HG03280 (cell line): ENCODE results near the gene GPRC5A.

Experiments
- ATAC-seq: cut with Tn5 transposase; IDR thresholded peaks from one replicate; pipeline ENCODE4 v1.9.1; 2021; ENCODE audit warnings: mild to moderate bottlenecking, moderate library complexity; ENCODE audit not compliant: unreplicated experiment

Gene GPRC5A

GRCh38 chr12:12909228-12909994 lies 18.0 kb downstream of the GPRC5A start:
- ATAC-seq: no peak

- no peak for ATAC-seq
These were observed 18.6 kb downstream of the GPRC5A start for GRCh38 chr12:12909995-12910420.

- ATAC-seq: no peak
These were observed 21.3 kb downstream of the GPRC5A start for GRCh38 chr12:12912711-12913110.

- ATAC-seq: no peak
These were observed 24.3 kb downstream of the GPRC5A start for GRCh38 chr12:12915656-12916055.

- ATAC-seq: peak; percentile 91
These were observed 25.0 kb downstream of the GPRC5A start for GRCh38 chr12:12916135-12916944.

GRCh38 chr12:12917517-12917916 lies 26.2 kb downstream of the GPRC5A start:
- ATAC-seq: no peak

GRCh38 chr12:12918781-12919389 lies 27.5 kb downstream of the GPRC5A start:
- ATAC-seq: no peak

GRCh38 chr12:12919666-12920435 lies 28.5 kb downstream of the GPRC5A start:
- ATAC-seq: no peak

GRCh38 chr12:12922191-12922616 lies 30.8 kb downstream of the GPRC5A start:
- no peak for ATAC-seq

- no peak for ATAC-seq
These were observed 31.6 kb downstream of the GPRC5A start for GRCh38 chr12:12922978-12923377.

- no peak for ATAC-seq
These were observed 32.8 kb downstream of the GPRC5A start for GRCh38 chr12:12924169-12924568.

- ATAC-seq: no peak
These were observed 34.0 kb downstream of the GPRC5A start for GRCh38 chr12:12925388-12925787.

GRCh38 chr12:12926571-12927071 lies 35.3 kb downstream of the GPRC5A start:
- no peak for ATAC-seq

GRCh38 chr12:12927211-12928079 lies 36.1 kb downstream of the GPRC5A start:
- no peak for ATAC-seq

GRCh38 chr12:12929696-12930095 lies 38.3 kb downstream of the GPRC5A start:
- ATAC-seq: no peak

GRCh38 chr12:12930633-12931219 lies 39.4 kb downstream of the GPRC5A start:
- no peak for ATAC-seq

- no peak for ATAC-seq
These were observed 42.4 kb downstream of the GPRC5A start for GRCh38 chr12:12933742-12934141.

- no peak for ATAC-seq
These were observed 43.2 kb downstream of the GPRC5A start for GRCh38 chr12:12934556-12934955.

- no peak for ATAC-seq
These were observed 45.7 kb downstream of the GPRC5A start for GRCh38 chr12:12936983-12937491.
